Activated CD8-positive, alpha-beta memory T cell treated with anti-CD3 and anti-CD28 coated beads, Interleukin-2, amount 10 ng/mL, durations not matched to agents 7 days and 5 days (primary cell): Measurements from ENCODE around the gene MIA3. TPM values are rescaled to one million over a fixed set of nuclear protein-coding genes. Genes with fewer than 3 reads are reported as not detected.

Source experiments
- total RNA-seq, 2 experiments: library from RNA; stranded (reverse); gene quantifications; one replicate each; pipeline ENCODE4 v1.2.3, GENCODE V29; 2021

Gene MIA3
- total RNA-seq, 2 experiments from 2014 or later, result 50.0 to 51.8 TPM

Other genes with a start within 250 kb of the MIA3 start
- gene HHIPL2, start 70.0 kb upstream of the MIA3 start, total RNA-seq, result under 1 TPM; 0.12 to 0.53 TPM
- 10 to 100 TPM; 10.5 to 11.8 TPM for gene TAF1A, start 28.2 kb upstream of the MIA3 start, total RNA-seq
- gene AIDA, start 94.4 kb downstream of the MIA3 start, total RNA-seq, result 10 to 100 TPM; 47.6 to 47.8 TPM
- gene BROX, start 94.5 kb downstream of the MIA3 start, total RNA-seq, result 10 to 100 TPM; 35.0 to 40.9 TPM
- gene FAM177B, start 119.1 kb downstream of the MIA3 start, total RNA-seq, result under 1 TPM in 1 of 2 experiments, not detected in 1; 0.19 TPM
- 1 to 10 TPM; 1.5 to 2.0 TPM for gene DISP1, start 196.9 kb downstream of the MIA3 start, total RNA-seq